Karpas-422 (cell line): ENCODE measurements around the gene ING4. TPM values are rescaled to one million over a fixed set of nuclear protein-coding genes. Genes with fewer than 3 reads are reported as not detected.
"Not testable (repeated sequence)": the region's sequence is repeated elsewhere in the genome, so short reads cannot be mapped to it uniquely, and the experiment has no call there.

Source experiments
- DNase-seq: peaks from one replicate; pipeline ENCODE4 v3.0.0-alpha.2; 2015
- H2AFZ ChIP-seq: fragments of 200-600 bp; sonication (generic); 2 replicates; pipeline ENCODE4 v1.6.1; 2014; ENCODE audit warnings: antibody characterized with exemption, low read length, mixed read lengths
- H3K27ac ChIP-seq: fragments of 200-600 bp; sonication (generic); 2 replicates; pipeline ENCODE4 v1.5.1; 2014; ENCODE audit warnings: mild to moderate bottlenecking, low read length, moderate library complexity
- H3K27me3 ChIP-seq: fragments of 200-600 bp; sonication (generic); 2 replicates; pipeline ENCODE4 v1.6.1; 2014; ENCODE audit warnings: low read length, mixed read lengths
- H3K36me3 ChIP-seq: fragments of 200-600 bp; sonication (generic); 2 replicates; pipeline ENCODE4 v1.6.1; 2014; ENCODE audit warnings: low read length, mixed read lengths; ENCODE audit not compliant: insufficient read depth
- H3K4me1 ChIP-seq: fragments of 200-600 bp; sonication (generic); 2 replicates; pipeline ENCODE4 v1.6.1; 2014; ENCODE audit warnings: mild to moderate bottlenecking, low read length, mixed read lengths
- H3K4me2 ChIP-seq: fragments of 200-600 bp; sonication (generic); 2 replicates; pipeline ENCODE4 v1.6.1; 2014; ENCODE audit warnings: low read length, low read depth, mild to moderate bottlenecking; ENCODE audit not compliant: poor library complexity, severe bottlenecking
- H3K4me3 ChIP-seq: fragments of 200-600 bp; sonication (generic); 2 replicates; pipeline ENCODE4 v1.5.1; 2014; ENCODE audit warnings: mild to moderate bottlenecking, antibody characterized with exemption, low read length, mixed read lengths
- H3K79me2 ChIP-seq: fragments of 200-600 bp; sonication (generic); 2 replicates; pipeline ENCODE4 v1.6.1; 2014; ENCODE audit warnings: mild to moderate bottlenecking, low read length, mixed read lengths
- H3K9ac ChIP-seq: fragments of 200-600 bp; sonication (generic); 2 replicates; pipeline ENCODE4 v1.6.0; 2014; ENCODE audit warnings: low read length
- H3K9me2 ChIP-seq: fragments of 200-600 bp; sonication (generic), shearing (Covaris generic); replicated peaks from 2 replicates; pipeline ENCODE4 v1.6.0; 2014; ENCODE audit warnings: mild to moderate bottlenecking, low read length, moderate library complexity; ENCODE audit not compliant: insufficient read depth
- H3K9me3 ChIP-seq: fragments of 300-700, 200-600 bp; sonication (generic); 2 replicates; pipeline ENCODE4 v1.6.1; 2014; ENCODE audit warnings: low read length, mixed read lengths
- H4K20me1 ChIP-seq: fragments of 200-600 bp; sonication (generic); 2 replicates; pipeline ENCODE4 v1.6.1; 2014; ENCODE audit warnings: mild to moderate bottlenecking, antibody characterized with exemption, low read length, low read depth; ENCODE audit not compliant: insufficient read depth
- total RNA-seq: library from RNA; depleted of rRNA; stranded (reverse); fragments of >200 nt; shearing (Covaris generic); gene quantifications from 2 replicates; pipeline ENCODE4 v1.2.3, GENCODE V29; 2014; ENCODE audit warnings: low replicate concordance; rRNA removed

The ING4 gene
- total RNA-seq, result 40.1 and 52.9 TPM in 2 replicates

GRCh38 chr12:6662906-6663742 lies at the start of gene ING4:
Gene ING4, minus strand, starts transcription at chr12:6663119. Its CDS starts 18 bp downstream, at chr12:6663101.
- peak; percentile 100 for DNase-seq
- Histone ChIP-seq H2AFZ (peak within 1 kb of the TSS; percentile 89; the same call in 1 of the 2 replicates), H3K9me3 (no peaks in the 10 kb centered on the region), H3K4me1 (peaks cover 14% of the 10 kb centered on the region), H4K20me1 (no peaks in the 10 kb centered on the region), H3K36me3 (peaks cover 8% of the 10 kb centered on the region; the same call in 1 of the 2 replicates), H3K79me2 (peaks cover 16% of the 10 kb centered on the region), H3K4me3 (peak within 1 kb of the TSS; percentile 81), H3K27ac (peak within 1 kb of the TSS; percentile 12; the same call in 1 of the 2 replicates), H3K27me3 (no peaks in the 10 kb centered on the region), H3K4me2 (peak within 1 kb of the TSS; percentile 83), H3K9me2 (no peaks in the 10 kb centered on the region), H3K9ac (peak within 1 kb of the TSS; percentile 76)

DNA sequence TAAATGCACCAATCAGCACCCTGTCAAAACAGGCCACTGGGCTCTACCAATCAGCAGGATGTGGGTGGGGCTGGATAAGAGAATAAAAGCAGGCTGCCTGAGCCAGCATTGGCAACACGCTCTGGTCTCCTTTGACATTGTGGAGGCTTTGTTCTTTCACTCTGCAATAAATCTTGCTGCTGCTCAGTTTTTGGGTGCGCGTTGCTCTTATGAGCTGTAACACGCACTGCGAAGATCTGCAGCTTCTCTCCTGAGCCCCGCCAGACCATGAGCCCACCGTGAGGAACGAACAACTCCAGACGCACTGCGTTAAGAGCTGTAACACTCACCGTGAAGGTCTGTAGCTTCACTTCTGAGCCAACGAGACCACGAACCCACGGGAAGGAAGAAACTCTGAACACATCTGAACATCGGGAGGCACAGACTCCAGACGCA lies 46.1 kb upstream of the ING4 start:
- Histone ChIP-seq H3K9me3 (no peaks in the 10 kb centered on the region), H3K4me3 (no peak overlapping the region), H3K9me2 (no peaks in the 10 kb centered on the region), H2AFZ (no peak overlapping the region), H3K27ac (no peak overlapping the region), H3K27me3 (no peaks in the 10 kb centered on the region), H3K4me1 (no peaks in the 10 kb centered on the region), H3K4me2 (no peak overlapping the region), H3K36me3 (no peaks in the 10 kb centered on the region), H3K79me2 (no peaks in the 10 kb centered on the region), H4K20me1 (no peaks in the 10 kb centered on the region), H3K9ac (no peak overlapping the region)
- peak; percentile 61 for DNase-seq

GRCh38 chr12:6708351-6708750 lies 45.4 kb upstream of the ING4 start:
- H3K27ac ChIP-seq, H3K79me2 ChIP-seq, H3K9me2 ChIP-seq, H2AFZ ChIP-seq, H3K4me3 ChIP-seq, H3K4me2 ChIP-seq, H3K36me3 ChIP-seq, H3K4me1 ChIP-seq, H3K9ac ChIP-seq, H3K27me3 ChIP-seq, DNase-seq, H4K20me1 ChIP-seq, H3K9me3 ChIP-seq: not testable (repeated sequence)

- no peaks in the 10 kb centered on the region for H4K20me1 ChIP-seq
- no peaks in the 10 kb centered on the region for H3K27me3 ChIP-seq
- no peaks in the 10 kb centered on the region for H3K79me2 ChIP-seq
- no peak overlapping the region for H3K27ac ChIP-seq
- peak; percentile 49 for DNase-seq
- no peak overlapping the region for H2AFZ ChIP-seq
- no peaks in the 10 kb centered on the region for H3K9me3 ChIP-seq
- 0 out of 2 replicates have a peak overlapping the region, but pooled peaks have one; percentile 7 for H3K9ac ChIP-seq
- H3K4me3 ChIP-seq, result no peak overlapping the region
- no peaks in the 10 kb centered on the region for H3K36me3 ChIP-seq
- H3K4me2 ChIP-seq, result no peak overlapping the region
- H3K9me2 ChIP-seq, result no peaks in the 10 kb centered on the region
- peaks cover 3% of the 10 kb centered on the region; the same call in 1 of the 2 replicates for H3K4me1 ChIP-seq
Observed at GRCh38 chr12:6703631-6704030, 40.7 kb upstream of the ING4 start.

DNA sequence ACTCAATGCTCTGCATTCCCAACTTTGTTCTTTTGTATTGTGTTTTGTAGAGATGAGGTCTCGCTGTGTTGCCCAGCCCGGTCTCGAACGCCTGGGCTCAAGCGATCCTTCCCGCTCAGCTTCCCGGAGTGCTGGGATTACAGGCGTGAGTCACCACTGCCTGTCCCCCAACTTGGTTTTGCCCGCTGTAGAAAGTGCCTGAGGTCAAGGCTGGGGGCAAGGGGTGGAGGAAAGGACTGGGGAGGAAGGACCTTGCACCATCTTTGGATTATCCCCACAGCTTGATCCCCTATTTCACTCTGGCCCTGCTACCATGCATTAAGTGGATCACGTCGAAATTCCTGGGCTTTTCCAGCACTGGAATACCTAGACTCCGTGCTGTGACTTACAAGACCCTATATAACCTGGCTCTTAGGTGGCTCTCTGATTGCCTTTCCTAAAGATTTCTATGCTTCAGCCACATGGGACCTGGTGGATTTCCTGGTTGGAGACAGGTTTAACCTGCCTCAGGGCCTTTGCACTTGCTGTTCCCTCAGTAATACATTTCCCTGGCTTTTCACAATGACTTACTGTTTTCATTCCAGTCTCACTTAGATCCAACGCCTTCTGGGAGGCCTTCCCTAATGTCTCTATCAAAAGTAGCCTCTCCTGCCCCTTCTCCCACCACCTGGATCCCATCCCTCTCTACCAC lies 38.3 kb upstream of the ING4 start:
- H3K27ac ChIP-seq, result no peak overlapping the region
- no peak overlapping the region for H3K4me2 ChIP-seq
- H3K4me1 ChIP-seq, result peaks cover 25% of the 10 kb centered on the region

GRCh38 chr12:6700646-6701051 lies 37.7 kb upstream of the ING4 start, which contains the start of gene PIANP:
Gene PIANP, minus strand, starts transcription at chr12:6700815. Its CDS starts 2,754 bp downstream, at chr12:6698061.
- Histone ChIP-seq H3K9me3 (no peaks in the 10 kb centered on the region), H3K79me2 (no peaks in the 10 kb centered on the region), H3K9me2 (no peaks in the 10 kb centered on the region), H4K20me1 (no peaks in the 10 kb centered on the region), H3K27me3 (no peaks in the 10 kb centered on the region), H3K9ac (no peak within 1 kb of the TSS), H3K36me3 (no peaks in the 10 kb centered on the region), H3K27ac (no peak within 1 kb of the TSS), H3K4me1 (peaks cover 30% of the 10 kb centered on the region), H3K4me3 (no peak within 1 kb of the TSS), H2AFZ (no peak within 1 kb of the TSS), H3K4me2 (no peak within 1 kb of the TSS)
- peak; percentile 41 for DNase-seq

More for the DNA sequence above, 38.3 kb upstream of the ING4 start:
- Histone ChIP-seq H3K4me3 (no peak overlapping the region), H3K9ac (no peak overlapping the region), H3K79me2 (no peaks in the 10 kb centered on the region), H3K9me2 (no peaks in the 10 kb centered on the region), H3K27me3 (no peaks in the 10 kb centered on the region), H3K36me3 (no peaks in the 10 kb centered on the region), H4K20me1 (no peaks in the 10 kb centered on the region), H2AFZ (no peak overlapping the region), H3K9me3 (no peaks in the 10 kb centered on the region)
- peak; percentile 28 for DNase-seq

- Histone ChIP-seq H3K27me3 (no peaks in the 10 kb centered on the region), H3K36me3 (no peaks in the 10 kb centered on the region), H3K9ac (no peak overlapping the region), H2AFZ (no peak overlapping the region), H3K9me2 (no peaks in the 10 kb centered on the region), H3K9me3 (no peaks in the 10 kb centered on the region), H4K20me1 (no peaks in the 10 kb centered on the region), H3K27ac (no peak overlapping the region), H3K4me3 (no peak overlapping the region), H3K4me1 (peaks cover 36% of the 10 kb centered on the region), H3K79me2 (no peaks in the 10 kb centered on the region), H3K4me2 (no peak overlapping the region)
- DNase-seq, result peak; percentile 12
Observed at GRCh38 chr12:6699989-6700645, 37.2 kb upstream of the ING4 start.
